ENCODE data around the gene PDE3A. TPM values are rescaled to one million over a fixed set of nuclear protein-coding genes. Genes with fewer than 3 reads are reported as not detected.
"Not testable (repeated sequence)": the region's sequence is repeated elsewhere in the genome, so short reads cannot be mapped to it uniquely, and the experiment has no call there.

Gene PDE3A
- total RNA-seq, 1 donor from 2014 or later: 12.0 TPM

- Mint-ChIP-seq H3K27ac (no peak overlapping the region), H3K36me3 (no peaks in the 10 kb centered on the region), H3K4me1 (peaks cover 20% of the 10 kb centered on the region), H3K4me3 (no peak overlapping the region), H3K9me3 (no peaks in the 10 kb centered on the region), H3K27me3 (ENCODE audit: low read depth) (peaks cover 25% of the 10 kb centered on the region)
- DNase-seq (ENCODE audit: low spot score in 2 of 2, unreplicated experiment in 2 of 2): no peak
- no peak for TF ChIP-seq CTCF (IDR thresholded peaks at IDR 0.05; ENCODE audit: unreplicated experiment)
These were observed 7.2 kb downstream of the PDE3A start for GRCh38 chr12:20375560-20375959.

- no peaks in the 10 kb centered on the region for H3K9me3 Mint-ChIP-seq
- no peak overlapping the region for H3K4me3 Mint-ChIP-seq
- peaks cover 14% of the 10 kb centered on the region for H3K27me3 Mint-ChIP-seq (ENCODE audit: low read depth)
- no peak for DNase-seq (ENCODE audit: low spot score in 2 of 2, unreplicated experiment in 2 of 2)
- TF ChIP-seq CTCF (IDR thresholded peaks at IDR 0.05; ENCODE audit: unreplicated experiment): no peak
- no peaks in the 10 kb centered on the region for H3K36me3 Mint-ChIP-seq
- H3K27ac Mint-ChIP-seq: no peak overlapping the region
- peaks cover 21% of the 10 kb centered on the region for H3K4me1 Mint-ChIP-seq
These were observed 8.6 kb downstream of the PDE3A start for GRCh38 chr12:20376984-20377383.

GRCh38 chr12:20377750-20378149 is 9.4 kb downstream of the PDE3A start:
- H3K27ac Mint-ChIP-seq: no peak overlapping the region
- TF ChIP-seq CTCF (IDR thresholded peaks at IDR 0.05; ENCODE audit: unreplicated experiment): no peak
- H3K9me3 Mint-ChIP-seq: no peaks in the 10 kb centered on the region
- H3K27me3 Mint-ChIP-seq (ENCODE audit: low read depth): peaks cover 9% of the 10 kb centered on the region
- H3K4me3 Mint-ChIP-seq: no peak overlapping the region
- no peak for DNase-seq (ENCODE audit: low spot score in 2 of 2, unreplicated experiment in 2 of 2)
- peaks cover 18% of the 10 kb centered on the region for H3K4me1 Mint-ChIP-seq
- no peaks in the 10 kb centered on the region for H3K36me3 Mint-ChIP-seq

- Mint-ChIP-seq H3K4me3 (no peak overlapping the region), H3K27ac (no peak overlapping the region), H3K36me3 (peaks cover 8% of the 10 kb centered on the region), H3K4me1 (peaks cover 18% of the 10 kb centered on the region), H3K9me3 (peaks cover 14% of the 10 kb centered on the region), H3K27me3 (ENCODE audit: low read depth) (no peaks in the 10 kb centered on the region)
- DNase-seq (ENCODE audit: low spot score in 2 of 2, unreplicated experiment in 2 of 2): no peak
- no peak for TF ChIP-seq CTCF (IDR thresholded peaks at IDR 0.05; ENCODE audit: unreplicated experiment)
These were observed 13.8 kb downstream of the PDE3A start for GRCh38 chr12:20382117-20382516.

GRCh38 chr12:20383612-20384011 is 15.3 kb downstream of the PDE3A start:
- peaks cover 18% of the 10 kb centered on the region for H3K4me1 Mint-ChIP-seq
- no peaks in the 10 kb centered on the region for H3K27me3 Mint-ChIP-seq (ENCODE audit: low read depth)
- no peak for TF ChIP-seq CTCF (IDR thresholded peaks at IDR 0.05; ENCODE audit: unreplicated experiment)
- no peak overlapping the region for H3K4me3 Mint-ChIP-seq
- peaks cover 17% of the 10 kb centered on the region for H3K9me3 Mint-ChIP-seq
- H3K27ac Mint-ChIP-seq: no peak overlapping the region
- no peak for DNase-seq (ENCODE audit: low spot score in 2 of 2, unreplicated experiment in 2 of 2)
- H3K36me3 Mint-ChIP-seq: peaks cover 8% of the 10 kb centered on the region

GRCh38 chr12:20384836-20385235 is 16.5 kb downstream of the PDE3A start:
- H3K9me3 Mint-ChIP-seq: peaks cover 17% of the 10 kb centered on the region
- not testable (repeated sequence) for H3K36me3 Mint-ChIP-seq; DNase-seq (ENCODE audit: low spot score in 2 of 2, unreplicated experiment in 2 of 2); H3K4me3 Mint-ChIP-seq; H3K27ac Mint-ChIP-seq; H3K27me3 Mint-ChIP-seq (ENCODE audit: low read depth)
- H3K4me1 Mint-ChIP-seq: peaks cover 23% of the 10 kb centered on the region

Data from mesothelial cell of epicardium (in vitro differentiated cells).